Daoy (cell line): ENCODE measurements around the gene GSTA4. TPM values are rescaled to one million over a fixed set of nuclear protein-coding genes. Genes with fewer than 3 reads are reported as not detected.
"Not testable (repeated sequence)": the region's sequence is repeated elsewhere in the genome, so short reads cannot be mapped to it uniquely, and the experiment has no call there.

Experiments used
- DNase-seq: peaks from one replicate; pipeline ENCODE4 v3.0.0-alpha.2; 2015; ENCODE audit warnings: low read depth
- total RNA-seq: library from RNA; depleted of rRNA; stranded (reverse); fragments of >200 nt; shearing (Covaris generic); gene quantifications from 2 replicates; pipeline ENCODE4 v1.2.3, GENCODE V29; 2014

The GSTA4 gene
- total RNA-seq, 1 experiment from 2014 or later = 15.5 TPM

- no peak for DNase-seq
Measured at GRCh38 chr6:52975580-52975979, 19.5 kb downstream of the GSTA4 start.

DNA sequence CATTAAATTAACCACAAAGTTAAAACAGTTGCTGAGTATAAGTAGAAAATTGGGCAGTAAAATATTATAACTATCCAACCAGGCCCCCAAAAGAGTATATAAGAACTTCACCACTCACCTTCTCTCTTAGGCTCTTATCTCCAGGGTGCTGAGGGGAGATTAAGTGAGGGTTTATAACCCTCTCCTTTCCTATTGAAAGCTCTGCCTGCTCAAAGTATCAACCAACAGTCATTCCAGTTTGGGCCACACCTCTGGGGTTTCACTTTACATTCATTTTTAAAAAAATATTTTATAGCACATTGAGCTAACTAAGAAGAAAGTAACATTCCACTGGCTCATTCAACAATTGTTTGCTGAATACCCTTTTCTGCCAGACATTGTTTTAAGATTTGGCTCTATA, 22.1 kb downstream of the GSTA4 start:
- no peak for DNase-seq

- no peak for DNase-seq
Measured at GRCh38 chr6:52969359-52969758, 25.7 kb downstream of the GSTA4 start.

- DNase-seq = no peak
Measured at GRCh38 chr6:52966101-52966500, 29.0 kb downstream of the GSTA4 start.

GRCh38 chr6:52965380-52965779, 29.7 kb downstream of the GSTA4 start:
- no peak for DNase-seq

DNA sequence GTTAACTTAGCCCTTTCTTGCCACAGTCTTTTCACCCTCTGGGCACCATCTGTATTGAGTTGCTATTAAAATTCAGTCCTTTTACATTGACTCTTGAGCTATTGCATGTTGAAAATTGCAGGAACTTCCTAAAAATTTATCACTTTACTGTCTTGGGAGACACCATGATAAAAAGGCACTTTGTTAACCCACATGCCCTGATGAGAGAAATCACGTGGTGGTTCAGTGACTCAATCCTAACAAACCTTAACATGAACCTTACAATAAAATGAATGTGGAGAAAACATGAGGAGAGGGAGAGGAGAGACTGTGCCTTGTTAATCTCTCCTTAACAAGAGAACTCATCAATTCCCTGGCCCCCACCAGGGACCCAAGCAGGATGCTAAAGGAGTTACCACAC, 30.8 kb downstream of the GSTA4 start:
- no peak for DNase-seq

GRCh38 chr6:52962701-52963100, 32.4 kb downstream of the GSTA4 start:
- DNase-seq = no peak

GRCh38 chr6:52961022-52961421, 34.1 kb downstream of the GSTA4 start:
- DNase-seq = not testable (repeated sequence)

GRCh38 chr6:52960211-52960610, 34.9 kb downstream of the GSTA4 start:
- not testable (repeated sequence) for DNase-seq

GRCh38 chr6:52958546-52959255, 36.4 kb downstream of the GSTA4 start:
- DNase-seq = no peak

DNA sequence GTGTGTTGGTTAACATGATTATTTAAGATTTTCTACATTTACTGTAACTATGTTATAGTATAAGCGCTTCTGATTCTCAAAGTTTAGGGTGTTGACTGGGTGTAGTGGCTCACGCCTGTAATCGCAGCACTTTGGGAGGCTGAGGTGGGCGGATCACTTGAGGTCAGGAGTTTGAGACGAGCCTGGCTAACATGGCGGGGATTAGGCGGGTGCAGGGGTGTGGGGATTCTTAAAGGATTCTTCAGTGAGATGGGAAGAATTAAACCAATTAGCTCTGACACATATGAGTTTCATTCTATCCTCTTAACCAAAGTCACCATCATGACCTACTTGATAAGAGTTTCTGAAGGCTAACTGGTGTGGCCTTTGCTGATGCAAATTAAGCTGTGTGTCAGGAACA, 39.2 kb downstream of the GSTA4 start:
- no peak for DNase-seq

GRCh38 chr6:52953911-52954839, 40.9 kb downstream of the GSTA4 start:
- DNase-seq = no peak

DNA sequence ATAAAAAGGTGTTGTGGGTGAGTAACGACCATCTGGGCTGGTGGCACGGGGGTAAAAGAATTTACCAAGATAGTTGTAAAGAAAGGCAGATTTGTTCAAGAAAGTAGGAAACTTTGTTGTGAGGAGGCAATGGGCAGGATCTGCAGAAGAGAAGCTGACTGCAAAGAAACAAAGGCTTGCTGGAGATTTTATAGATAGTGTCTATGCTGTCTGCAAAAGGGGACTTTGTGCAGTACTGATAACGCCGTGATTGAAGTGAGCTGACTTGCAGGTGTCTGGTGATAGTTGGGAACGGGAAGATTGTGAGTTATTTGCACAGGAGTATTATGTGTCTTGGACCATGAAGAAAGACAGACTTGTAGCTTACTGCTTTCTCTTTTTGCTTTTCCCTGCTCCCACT, 48.8 kb downstream of the GSTA4 start:
- no peak for DNase-seq

DNA sequence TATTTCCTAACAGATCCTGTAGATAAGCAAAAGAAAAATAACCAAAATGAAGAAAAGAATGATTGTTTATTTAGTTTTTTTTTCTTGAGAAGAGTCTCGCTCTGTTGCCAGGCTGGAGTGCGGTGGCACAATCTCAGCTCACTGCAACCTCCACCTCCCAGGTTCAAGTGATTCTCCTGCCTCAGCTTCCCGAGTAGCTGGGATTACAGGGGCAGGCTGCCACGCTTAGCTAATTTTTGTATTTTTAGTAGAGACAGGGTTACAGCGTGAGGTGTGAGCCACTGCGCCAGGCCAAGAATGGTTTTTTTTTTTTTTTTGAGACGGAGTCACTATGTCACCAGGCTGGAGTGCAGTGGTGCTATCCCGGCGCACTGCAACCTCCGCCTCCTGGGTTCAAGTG, 52.3 kb downstream of the GSTA4 start:
- not testable (repeated sequence) for DNase-seq

DNA sequence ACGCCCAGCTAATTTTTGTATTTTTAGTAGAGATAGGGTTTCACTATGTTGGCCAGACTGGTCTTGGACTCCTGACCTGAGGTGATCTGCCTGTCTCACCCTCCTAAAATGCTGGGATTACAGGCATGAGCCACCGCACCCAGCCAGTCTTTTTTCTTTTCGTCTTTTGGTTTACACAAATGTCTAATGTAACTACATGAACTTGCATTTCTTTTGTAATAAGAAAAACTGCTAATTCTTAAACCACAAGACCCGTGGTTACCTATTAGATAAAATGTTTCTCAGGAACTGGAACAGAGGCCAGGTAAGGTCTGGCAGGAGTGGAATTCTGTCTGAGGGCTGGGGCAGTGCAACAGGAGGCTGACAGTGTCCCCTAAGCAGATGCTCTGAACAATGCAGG, 52.9 kb downstream of the GSTA4 start:
- DNase-seq = no peak

DNA sequence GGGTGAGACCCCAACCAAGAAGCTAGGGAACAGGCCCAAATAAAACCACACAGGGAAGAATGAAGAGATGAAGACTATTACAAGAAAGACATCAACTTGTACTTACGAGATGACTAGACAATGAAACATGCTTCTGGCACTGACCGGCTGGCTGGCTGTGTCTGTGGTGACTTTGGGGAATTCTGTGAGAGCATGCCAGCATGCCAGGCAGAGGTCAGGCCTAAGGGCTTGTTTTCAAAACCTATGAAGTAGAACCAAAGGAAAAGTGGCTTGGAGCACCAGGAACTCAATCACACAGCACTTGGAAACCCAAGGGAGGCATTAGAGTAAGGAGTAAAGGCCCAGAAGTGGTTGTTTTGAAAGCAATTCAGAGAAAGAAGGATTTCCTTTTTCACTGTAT, 57.2 kb downstream of the GSTA4 start:
- peak; percentile 24 for DNase-seq

DNA sequence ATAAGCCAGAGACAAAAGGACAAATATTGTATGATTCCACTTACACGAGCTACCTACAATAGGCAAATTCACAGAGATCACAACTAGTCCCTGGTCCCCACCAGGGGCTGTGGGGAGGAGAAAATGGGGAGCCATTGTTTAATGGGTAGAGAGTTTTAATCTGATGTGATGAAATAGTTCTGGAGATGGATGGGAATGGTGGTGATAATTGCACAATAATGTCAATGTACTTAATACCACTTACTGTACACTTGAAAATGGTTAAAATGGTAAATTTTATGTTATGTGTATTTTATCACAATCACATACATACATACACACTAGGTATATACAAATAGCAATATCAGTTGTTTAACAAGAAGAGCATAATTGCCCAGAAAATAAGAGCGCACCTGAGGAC, 61.3 kb downstream of the GSTA4 start:
- DNase-seq = no peak

- no peak for DNase-seq
Measured at GRCh38 chr6:52931351-52931750, 63.7 kb downstream of the GSTA4 start.

DNA sequence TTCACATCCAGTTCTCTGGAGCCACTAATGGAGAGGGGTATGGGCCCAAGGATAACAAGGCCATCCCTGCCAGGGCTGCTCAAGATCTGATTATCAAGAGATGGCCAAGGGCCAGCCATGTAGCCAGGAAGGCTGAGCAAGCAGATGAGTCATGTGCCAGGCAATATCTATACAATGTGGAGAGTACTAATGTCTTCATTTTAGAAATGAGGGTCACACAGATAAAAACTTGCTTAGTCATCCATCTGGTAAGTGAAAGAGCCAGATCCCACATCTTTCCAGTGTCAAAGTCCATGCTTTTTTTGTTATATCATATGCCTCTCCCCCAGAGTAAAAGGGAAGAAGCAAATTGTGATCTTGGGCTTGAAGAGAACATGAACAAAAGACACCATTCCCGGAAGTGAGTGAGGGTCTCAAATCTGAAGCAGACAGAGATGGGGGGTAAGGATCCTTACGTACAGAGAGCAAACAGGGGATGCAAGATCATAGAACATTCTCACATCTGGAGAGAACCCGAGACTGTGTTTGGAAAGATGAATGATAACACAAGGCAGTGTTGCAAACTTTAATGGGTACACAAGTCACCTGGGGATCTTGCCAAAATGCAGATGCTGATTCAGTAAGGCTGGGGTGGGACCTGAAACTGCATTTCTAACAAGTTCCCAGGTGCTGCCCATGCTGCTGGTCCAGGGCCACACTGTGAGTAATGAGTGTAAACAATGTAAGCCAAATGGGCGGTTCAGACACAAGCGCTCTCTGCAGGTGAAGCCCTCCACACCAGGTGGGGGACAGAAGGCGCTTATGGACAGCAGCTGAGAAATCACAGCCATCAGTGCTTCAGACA, 65.5 kb downstream of the GSTA4 start:
- peak; percentile 94 for DNase-seq
